Coronary artery (tissue), 2 donors: ENCODE data around the gene TMEM43.

Experiments used
- DNase-seq: peaks from one replicate; pipeline ENCODE4 v3.0.0-alpha.2; 2017; ENCODE audit warnings: low spot score
- H3K27ac ChIP-seq, 2 donors: fragments of 200-600 bp; sonication (generic); one replicate each; pipeline ENCODE4 v1.5.1; 2016 to 2019
- H3K4me3 ChIP-seq: fragments of 200-600 bp; sonication (generic); 2 replicates; pipeline ENCODE4 v1.5.1; 2016; ENCODE audit warnings: mild to moderate bottlenecking, moderate library complexity
- CTCF ChIP-seq: fragments of 200-600 bp; sonication (generic); IDR thresholded peaks from one replicate; pipeline ENCODE4 v1.5.1; 2019; ENCODE audit warnings: antibody characterized with exemption

Gene TMEM43

GRCh38 chr3:14158370-14158769, 33.5 kb downstream of the TMEM43 start:
- Histone ChIP-seq H3K27ac (no peak overlapping the region), H3K4me3 (no peak overlapping the region)
- no peak for TF ChIP-seq CTCF
- DNase-seq = no peak

- no peak overlapping the region for H3K27ac ChIP-seq
- no peak for DNase-seq
- no peak for TF ChIP-seq CTCF
- no peak overlapping the region for H3K4me3 ChIP-seq
Observed at GRCh38 chr3:14159426-14159825, 34.6 kb downstream of the TMEM43 start.

- no peak overlapping the region for H3K27ac ChIP-seq
- no peak for DNase-seq
- TF ChIP-seq CTCF = no peak
- H3K4me3 ChIP-seq = no peak overlapping the region
Observed at GRCh38 chr3:14161282-14161681, 36.4 kb downstream of the TMEM43 start.

GRCh38 chr3:14162178-14162577, 37.3 kb downstream of the TMEM43 start:
- no peak for TF ChIP-seq CTCF
- H3K27ac ChIP-seq = no peak overlapping the region
- no peak overlapping the region for H3K4me3 ChIP-seq
- no peak for DNase-seq

- no peak for DNase-seq
- no peak overlapping the region for H3K4me3 ChIP-seq
- TF ChIP-seq CTCF = no peak
- no peak overlapping the region for H3K27ac ChIP-seq
Observed at GRCh38 chr3:14166877-14167603, 42.2 kb downstream of the TMEM43 start.

- no peak for TF ChIP-seq CTCF
- no peak overlapping the region for H3K27ac ChIP-seq
- DNase-seq = no peak
- H3K4me3 ChIP-seq = no peak overlapping the region
Observed at GRCh38 chr3:14169435-14169834, 44.6 kb downstream of the TMEM43 start.

- H3K27ac ChIP-seq = no peak overlapping the region
- no peak for TF ChIP-seq CTCF
- DNase-seq = no peak
- no peak overlapping the region for H3K4me3 ChIP-seq
Observed at GRCh38 chr3:14169871-14170270, 45.0 kb downstream of the TMEM43 start.
